Neural crest cell (in vitro differentiated cells): ENCODE results near the gene SYT14. TPM values are rescaled to one million over a fixed set of nuclear protein-coding genes. Genes with fewer than 3 reads are reported as not detected.

Source experiments
- DNase-seq: peaks from one replicate; pipeline ENCODE4 v3.0.0; 2021; ENCODE audit warnings: low read depth, mixed read lengths, low spot score
- H3K27ac Mint-ChIP-seq: one replicate; pipeline ENCODE4 v1.8.0; 2021; ENCODE audit warnings: mild to moderate bottlenecking, mixed read lengths; ENCODE audit not compliant: unreplicated experiment
- H3K27me3 Mint-ChIP-seq: 2 replicates; pipeline ENCODE4 v1.8.0; 2021; ENCODE audit warnings: low read depth, mild to moderate bottlenecking, mixed read lengths
- H3K36me3 Mint-ChIP-seq: 2 replicates; pipeline ENCODE4 v1.8.0; 2021; ENCODE audit warnings: low read depth, mild to moderate bottlenecking, mixed read lengths
- H3K4me1 Mint-ChIP-seq: 2 replicates; pipeline ENCODE4 v1.8.0; 2021; ENCODE audit warnings: mixed read lengths
- H3K4me3 Mint-ChIP-seq: one replicate; pipeline ENCODE4 v1.8.0; 2021; ENCODE audit warnings: mild to moderate bottlenecking, mixed read lengths
- H3K9me3 Mint-ChIP-seq: 2 replicates; pipeline ENCODE4 v1.8.0; 2021; ENCODE audit warnings: mixed read lengths
- CTCF ChIP-seq: fragments of 200-600 bp; sonication (generic); conservative IDR thresholded peaks from 2 replicates; pipeline ENCODE4 v1.5.0; 2021; ENCODE audit warnings: antibody characterized with exemption, mild to moderate bottlenecking
- total RNA-seq: library from RNA; stranded (reverse); gene quantifications from 2 replicates; pipeline ENCODE4 v1.2.1, GENCODE V29; 2021

The SYT14 gene
- total RNA-seq, 1 donor from 2014 or later: 3.6 TPM

- H3K36me3 Mint-ChIP-seq: no peaks in the 10 kb centered on the region
- H3K4me1 Mint-ChIP-seq: peaks cover 3% of the 10 kb centered on the region
- no peaks in the 10 kb centered on the region for H3K9me3 Mint-ChIP-seq
- H3K27me3 Mint-ChIP-seq: no peaks in the 10 kb centered on the region
- no peak for TF ChIP-seq CTCF
- DNase-seq: no peak
- H3K27ac Mint-ChIP-seq: no peak overlapping the region
- H3K4me3 Mint-ChIP-seq: no peak overlapping the region
These were observed 119.6 kb downstream of the SYT14 start for GRCh38 chr1:210057593-210057992.

- peaks cover 3% of the 10 kb centered on the region for H3K36me3 Mint-ChIP-seq
- H3K9me3 Mint-ChIP-seq: no peaks in the 10 kb centered on the region
- H3K4me3 Mint-ChIP-seq: no peak overlapping the region
- no peak for DNase-seq
- no peaks in the 10 kb centered on the region for H3K27me3 Mint-ChIP-seq
- H3K27ac Mint-ChIP-seq: no peak overlapping the region
- H3K4me1 Mint-ChIP-seq: peaks cover 3% of the 10 kb centered on the region
- TF ChIP-seq CTCF: no peak
These were observed 124.0 kb downstream of the SYT14 start for GRCh38 chr1:210061992-210062391.

- no peak for TF ChIP-seq CTCF
- Mint-ChIP-seq H3K9me3 (no peaks in the 10 kb centered on the region), H3K36me3 (peaks cover 3% of the 10 kb centered on the region), H3K27ac (no peak overlapping the region), H3K4me1 (peaks cover 23% of the 10 kb centered on the region), H3K27me3 (no peaks in the 10 kb centered on the region), H3K4me3 (no peak overlapping the region)
- no peak for DNase-seq
These were observed 132.5 kb downstream of the SYT14 start for GRCh38 chr1:210070531-210070930.

GRCh38 chr1:210072129-210072528 is 134.1 kb downstream of the SYT14 start:
- Mint-ChIP-seq H3K4me3 (no peak overlapping the region), H3K36me3 (no peaks in the 10 kb centered on the region), H3K27me3 (no peaks in the 10 kb centered on the region), H3K4me1 (peaks cover 23% of the 10 kb centered on the region), H3K27ac (no peak overlapping the region), H3K9me3 (peaks cover 3% of the 10 kb centered on the region)
- no peak for TF ChIP-seq CTCF
- no peak for DNase-seq

- H3K4me3 Mint-ChIP-seq: no peak overlapping the region
- peaks cover 23% of the 10 kb centered on the region for H3K4me1 Mint-ChIP-seq
- H3K27me3 Mint-ChIP-seq: no peaks in the 10 kb centered on the region
- DNase-seq: no peak
- TF ChIP-seq CTCF: no peak
- no peaks in the 10 kb centered on the region for H3K36me3 Mint-ChIP-seq
- H3K9me3 Mint-ChIP-seq: peaks cover 3% of the 10 kb centered on the region
- no peak overlapping the region for H3K27ac Mint-ChIP-seq
These were observed 135.0 kb downstream of the SYT14 start for GRCh38 chr1:210072896-210073504.
